GM13976 (cell line): Measurements from ENCODE around the gene FOCAD.

Source experiments
- DNase-seq: peaks from one replicate; pipeline ENCODE4 v3.0.0; 2012; ENCODE audit warnings: low spot score
- in situ Hi-C: fragments of 300-500 bp; cut with MboI; formaldehyde crosslinking; loops from one replicate; pipeline ENCODE4 v1.12.0; 2022; ENCODE audit warnings: low sequenced_read_pairs, mixed read lengths, inconsistent platforms; ENCODE audit not compliant: unreplicated experiment
- TF ChIP-seq, protein P1 (sequence below): IDR thresholded peaks from 2 replicates; pipeline ENCODE4 v1.5.1; 2012; ENCODE audit warnings: borderline replicate concordance, mild to moderate bottlenecking; ENCODE audit not compliant: insufficient read depth; ENCODE audit errors: extremely low read depth, missing control alignments, control extremely low read depth

The FOCAD gene

GRCh38 chr9:20782289-20782688 is 98.2 kb downstream of the FOCAD start:
- DNase-seq = no peak
- TF ChIP-seq, protein P1, sequence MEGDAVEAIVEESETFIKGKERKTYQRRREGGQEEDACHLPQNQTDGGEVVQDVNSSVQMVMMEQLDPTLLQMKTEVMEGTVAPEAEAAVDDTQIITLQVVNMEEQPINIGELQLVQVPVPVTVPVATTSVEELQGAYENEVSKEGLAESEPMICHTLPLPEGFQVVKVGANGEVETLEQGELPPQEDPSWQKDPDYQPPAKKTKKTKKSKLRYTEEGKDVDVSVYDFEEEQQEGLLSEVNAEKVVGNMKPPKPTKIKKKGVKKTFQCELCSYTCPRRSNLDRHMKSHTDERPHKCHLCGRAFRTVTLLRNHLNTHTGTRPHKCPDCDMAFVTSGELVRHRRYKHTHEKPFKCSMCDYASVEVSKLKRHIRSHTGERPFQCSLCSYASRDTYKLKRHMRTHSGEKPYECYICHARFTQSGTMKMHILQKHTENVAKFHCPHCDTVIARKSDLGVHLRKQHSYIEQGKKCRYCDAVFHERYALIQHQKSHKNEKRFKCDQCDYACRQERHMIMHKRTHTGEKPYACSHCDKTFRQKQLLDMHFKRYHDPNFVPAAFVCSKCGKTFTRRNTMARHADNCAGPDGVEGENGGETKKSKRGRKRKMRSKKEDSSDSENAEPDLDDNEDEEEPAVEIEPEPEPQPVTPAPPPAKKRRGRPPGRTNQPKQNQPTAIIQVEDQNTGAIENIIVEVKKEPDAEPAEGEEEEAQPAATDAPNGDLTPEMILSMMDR = no peak
- in situ Hi-C loops = no loop called here

DNA sequence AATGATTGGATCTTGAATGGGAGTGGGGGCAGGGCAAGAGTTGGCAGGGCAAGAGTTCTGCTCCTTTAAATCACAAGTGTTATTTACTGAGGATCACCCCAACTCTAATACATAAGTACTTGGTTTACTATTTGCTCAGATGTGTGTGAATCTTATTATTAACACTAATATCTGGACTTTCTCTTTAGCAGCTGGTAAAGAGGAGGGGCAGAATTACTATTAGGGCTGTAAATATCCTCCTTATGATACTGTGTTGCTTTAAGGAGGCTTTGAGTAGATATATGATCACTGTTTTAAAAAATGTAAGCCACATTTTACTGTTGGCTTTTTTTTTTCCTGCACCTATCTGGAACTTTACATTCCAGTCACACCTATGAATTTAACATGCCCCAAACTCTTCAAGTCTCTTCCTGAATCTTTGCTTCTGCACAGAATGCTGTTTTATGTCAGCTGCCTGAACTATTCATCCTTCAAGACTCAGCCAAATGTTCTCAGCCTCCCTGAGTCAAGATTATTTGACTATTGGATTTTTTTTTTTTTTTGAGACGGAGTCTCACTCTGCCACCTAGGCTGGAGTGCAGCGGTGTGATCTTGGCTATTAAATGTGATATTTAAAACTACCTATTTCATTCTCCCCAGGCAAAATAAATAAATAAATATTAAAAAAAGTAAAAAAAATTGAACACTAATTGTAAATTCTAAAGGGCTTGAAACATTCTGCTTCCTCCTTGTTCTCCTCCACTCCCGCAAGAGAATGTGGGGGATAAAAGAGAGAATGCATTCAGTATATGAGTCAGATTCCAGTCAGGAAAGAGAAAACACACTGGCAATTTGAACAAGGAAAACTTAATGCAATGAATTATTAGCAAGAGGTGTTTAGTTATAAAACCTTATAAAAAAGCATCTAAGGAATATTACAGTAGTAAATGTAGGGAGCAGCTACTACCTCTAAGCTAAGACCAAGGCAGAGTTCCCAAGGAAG is 99.3 kb downstream of the FOCAD start:
- no peak for DNase-seq
- TF ChIP-seq, protein P1 = no peak
- in situ Hi-C loops = no loop called here

- DNase-seq = no peak
- TF ChIP-seq, protein P1 = no peak
- in situ Hi-C loops = no loop called here
Observed at GRCh38 chr9:20784196-20784595, 100.1 kb downstream of the FOCAD start.

GRCh38 chr9:20786807-20787206 is 102.7 kb downstream of the FOCAD start:
- in situ Hi-C loops = no loop called here
- TF ChIP-seq, protein P1 = no peak
- no peak for DNase-seq

DNA sequence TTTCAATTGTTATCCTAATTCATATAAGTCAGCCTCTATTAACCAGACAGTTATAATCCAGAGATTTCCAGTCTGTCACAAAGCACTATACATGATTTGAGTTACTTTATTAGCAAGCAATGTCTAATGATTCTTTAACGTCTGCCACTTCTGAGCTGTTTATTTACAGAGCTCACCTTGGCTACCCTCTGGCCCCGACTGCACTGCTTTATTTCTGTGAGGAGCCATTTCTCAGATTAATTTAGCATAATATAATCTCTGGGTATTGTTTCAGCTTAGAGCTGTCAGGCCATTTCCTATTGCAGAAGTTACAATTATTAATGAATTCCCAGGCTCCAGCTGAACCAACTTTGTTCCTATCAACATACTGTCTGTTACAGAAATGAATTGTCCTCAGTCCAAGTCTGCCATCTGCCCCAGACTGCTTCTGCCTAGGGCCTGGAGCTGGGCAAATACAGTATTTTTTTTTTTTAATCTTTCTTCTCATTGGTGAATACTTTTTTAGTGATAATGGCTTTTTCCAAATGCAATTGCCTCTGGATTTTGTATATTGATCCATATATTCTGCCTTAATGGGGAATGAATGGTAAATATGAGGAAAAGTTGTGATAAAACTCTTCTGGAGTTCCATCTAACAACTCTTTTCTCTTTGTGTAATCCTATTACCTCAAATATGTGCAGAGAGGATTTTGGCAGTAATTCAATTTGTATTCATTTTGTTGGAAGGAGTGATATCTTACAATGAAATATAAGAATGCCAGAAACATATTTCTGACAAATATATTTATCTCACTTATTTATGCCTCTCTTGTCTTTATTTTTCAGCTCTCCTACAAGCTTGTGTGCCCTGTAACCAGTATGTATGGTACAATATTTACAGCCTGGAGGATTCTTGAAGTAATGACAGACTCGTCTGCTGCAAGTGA is 104.7 kb downstream of the FOCAD start:
- TF ChIP-seq, protein P1 = no peak
- no peak for DNase-seq
- in situ Hi-C loops = no loop called here

DNA sequence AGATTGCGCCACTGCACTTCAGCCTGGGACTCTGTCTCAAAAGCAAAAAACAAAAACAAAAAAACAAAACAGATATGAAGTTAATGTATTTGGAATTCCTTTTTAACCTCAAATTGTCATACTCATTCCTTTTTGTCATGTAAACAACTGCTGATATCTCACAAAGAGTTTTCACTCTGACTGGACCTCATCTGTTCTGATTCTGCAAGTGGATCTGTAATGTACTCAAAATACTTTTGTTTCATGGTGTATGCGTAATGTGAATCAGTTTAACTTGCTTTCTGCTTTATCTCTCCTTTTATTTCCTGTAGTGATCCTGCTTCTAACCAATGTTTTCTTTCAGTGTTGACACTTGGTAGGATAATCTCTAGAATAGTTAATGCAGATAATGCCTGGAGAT is 106.7 kb downstream of the FOCAD start:
- in situ Hi-C loops = no loop called here
- TF ChIP-seq, protein P1 = no peak
- DNase-seq = no peak
